WTC11 (cell line): Measurements from ENCODE around the gene TCN2.

ENCODE experiments used
- CREB1 ChIP-seq: sonication (generic); formaldehyde crosslinking; IDR thresholded peaks from 2 replicates; pipeline ENCODE4 v1.8.0; 2023; ENCODE audit warnings: mild to moderate bottlenecking, missing genetic modification reagents
- CTCF ChIP-seq: fragments of 200-600 bp; IDR thresholded peaks from 2 replicates; pipeline ENCODE4 v1.8.0; 2022; ENCODE audit warnings: antibody characterized with exemption
- ETV6 ChIP-seq: sonication (generic); formaldehyde crosslinking; IDR thresholded peaks from 2 replicates; pipeline ENCODE4 v1.8.1; 2022; ENCODE audit warnings: mild to moderate bottlenecking, missing genetic modification reagents
- JUN ChIP-seq: sonication (generic); formaldehyde crosslinking; IDR thresholded peaks from 2 replicates; pipeline ENCODE4 v1.8.0; 2023; ENCODE audit warnings: mild to moderate bottlenecking, missing genetic modification reagents
- MXD4 ChIP-seq: fragments of 250-450 bp; sonication (Bioruptor Pico); IDR thresholded peaks from 2 replicates; pipeline ENCODE4 v1.8.0; 2021; ENCODE audit warnings: mild to moderate bottlenecking, moderate library complexity, borderline replicate concordance
- NFYB ChIP-seq: sonication (generic); formaldehyde crosslinking; conservative IDR thresholded peaks from 2 replicates; pipeline ENCODE4 v1.8.0; 2022; ENCODE audit warnings: low read depth, missing genetic modification reagents
- SMAD4 ChIP-seq: sonication (generic); formaldehyde crosslinking; IDR thresholded peaks from 2 replicates; pipeline ENCODE4 v1.8.0; 2022; ENCODE audit warnings: mild to moderate bottlenecking, missing genetic modification reagents

- TF ChIP-seq SMAD4 (no peak), ETV6 (CRISPR knock-in tag) (no peak), CTCF (no peak), JUN (no peak), MXD4 (CRISPR knock-in tag) (no peak), NFYB (CRISPR knock-in tag) (no peak), CREB1 (no peak)
Measured at GRCh38 chr22:30582788-30583545, 24.0 kb upstream of the TCN2 start.
